Stimulated activated effector memory CD8-positive, alpha-beta T cell treated with anti-CD3 and anti-CD28 coated beads, Interleukin-12 subunit alpha, Interleukin-12 subunit beta, amount 100 ng/mL, for 72 hours (primary cell): Measurements from ENCODE around the gene NBR1.
A peak's percentile ranks its signal among the peaks of the same experiment; 100 is the strongest.
"Not testable (repeated sequence)": the region's sequence is repeated elsewhere in the genome, so short reads cannot be mapped to it uniquely, and the experiment has no call there.

Experiments used
- ATAC-seq: fragments of 150-1000 bp; cut with Tn5 transposase; 2 replicates; pipeline ENCODE4 v1.10.0; 2021
- DNase-seq, 2 donors: peaks; one replicate each; pipeline ENCODE4 v3.0.0; 2021 to 2022; ENCODE audit warnings: low spot score in 2 of 2
- H3K27ac Mint-ChIP-seq: one replicate; pipeline ENCODE4 v1.8.0; 2022; ENCODE audit warnings: mild to moderate bottlenecking, mixed read lengths
- H3K36me3 Mint-ChIP-seq: one replicate; pipeline ENCODE4 v1.8.0; 2022; ENCODE audit warnings: mild to moderate bottlenecking, mixed read lengths
- H3K4me1 Mint-ChIP-seq: one replicate; pipeline ENCODE4 v1.8.0; 2022; ENCODE audit warnings: mixed read lengths
- H3K4me3 Mint-ChIP-seq: one replicate; pipeline ENCODE4 v1.8.0; 2022; ENCODE audit warnings: mild to moderate bottlenecking, mixed read lengths
- H3K9me3 Mint-ChIP-seq: one replicate; pipeline ENCODE4 v1.8.0; 2022; ENCODE audit warnings: mixed read lengths

NBR1 gene, protein sequence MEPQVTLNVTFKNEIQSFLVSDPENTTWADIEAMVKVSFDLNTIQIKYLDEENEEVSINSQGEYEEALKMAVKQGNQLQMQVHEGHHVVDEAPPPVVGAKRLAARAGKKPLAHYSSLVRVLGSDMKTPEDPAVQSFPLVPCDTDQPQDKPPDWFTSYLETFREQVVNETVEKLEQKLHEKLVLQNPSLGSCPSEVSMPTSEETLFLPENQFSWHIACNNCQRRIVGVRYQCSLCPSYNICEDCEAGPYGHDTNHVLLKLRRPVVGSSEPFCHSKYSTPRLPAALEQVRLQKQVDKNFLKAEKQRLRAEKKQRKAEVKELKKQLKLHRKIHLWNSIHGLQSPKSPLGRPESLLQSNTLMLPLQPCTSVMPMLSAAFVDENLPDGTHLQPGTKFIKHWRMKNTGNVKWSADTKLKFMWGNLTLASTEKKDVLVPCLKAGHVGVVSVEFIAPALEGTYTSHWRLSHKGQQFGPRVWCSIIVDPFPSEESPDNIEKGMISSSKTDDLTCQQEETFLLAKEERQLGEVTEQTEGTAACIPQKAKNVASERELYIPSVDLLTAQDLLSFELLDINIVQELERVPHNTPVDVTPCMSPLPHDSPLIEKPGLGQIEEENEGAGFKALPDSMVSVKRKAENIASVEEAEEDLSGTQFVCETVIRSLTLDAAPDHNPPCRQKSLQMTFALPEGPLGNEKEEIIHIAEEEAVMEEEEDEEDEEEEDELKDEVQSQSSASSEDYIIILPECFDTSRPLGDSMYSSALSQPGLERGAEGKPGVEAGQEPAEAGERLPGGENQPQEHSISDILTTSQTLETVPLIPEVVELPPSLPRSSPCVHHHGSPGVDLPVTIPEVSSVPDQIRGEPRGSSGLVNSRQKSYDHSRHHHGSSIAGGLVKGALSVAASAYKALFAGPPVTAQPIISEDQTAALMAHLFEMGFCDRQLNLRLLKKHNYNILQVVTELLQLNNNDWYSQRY

DNA sequence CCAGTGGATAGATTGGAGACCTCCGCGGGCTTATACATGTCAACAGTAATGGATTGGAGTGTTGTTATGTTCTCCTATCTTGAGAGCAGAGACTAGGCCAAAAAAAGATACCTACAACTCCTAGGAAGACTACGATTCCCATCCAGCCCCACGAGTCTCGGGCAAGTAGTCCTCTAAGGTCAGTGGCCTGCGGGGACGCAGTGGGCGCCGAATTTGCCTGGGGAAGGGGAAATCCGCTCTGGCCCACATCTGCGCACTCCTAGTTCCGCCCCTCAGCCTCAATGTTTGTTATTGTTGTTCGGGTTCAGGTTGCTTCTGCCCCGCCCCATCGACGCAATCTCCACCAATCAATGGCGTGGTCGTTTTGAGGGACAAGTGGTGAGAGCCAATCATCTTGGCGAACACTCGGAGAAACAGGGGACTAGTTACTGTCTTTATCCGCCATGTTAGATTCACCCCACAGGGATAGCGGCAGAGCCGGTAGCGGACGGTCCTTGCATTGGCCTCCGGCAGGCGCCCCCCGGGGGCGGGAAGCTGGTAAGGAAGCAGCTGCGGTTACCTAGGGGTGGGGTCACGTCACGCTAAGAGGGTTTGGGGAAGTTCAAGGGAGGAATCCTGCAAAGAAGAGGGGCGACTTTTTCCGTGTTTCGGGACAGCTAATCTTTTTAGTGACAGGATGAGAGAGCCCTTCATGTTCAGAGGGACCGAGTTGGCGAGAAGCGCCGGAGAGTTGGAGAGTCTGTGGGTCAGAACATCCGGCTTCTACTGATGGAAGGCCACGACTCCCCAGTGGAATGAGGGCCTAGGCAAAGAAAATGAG lies at the start of gene NBR1:
Gene NBR1, plus strand, starts transcription at position 449 of the 820 bp plus-strand sequence. CDS start 4,586 bp downstream, outside the sequence.
- H3K36me3 Mint-ChIP-seq: peaks cover 27% of the 10 kb centered on the region
- peak; percentile 84 to 99 for DNase-seq
- no peak within 1 kb of the TSS for H3K27ac Mint-ChIP-seq
- H3K4me1 Mint-ChIP-seq: peaks cover 31% of the 10 kb centered on the region
- H3K4me3 Mint-ChIP-seq: no peak within 1 kb of the TSS
- no peaks in the 10 kb centered on the region for H3K9me3 Mint-ChIP-seq
- ATAC-seq: peak; percentile 89

DNA sequence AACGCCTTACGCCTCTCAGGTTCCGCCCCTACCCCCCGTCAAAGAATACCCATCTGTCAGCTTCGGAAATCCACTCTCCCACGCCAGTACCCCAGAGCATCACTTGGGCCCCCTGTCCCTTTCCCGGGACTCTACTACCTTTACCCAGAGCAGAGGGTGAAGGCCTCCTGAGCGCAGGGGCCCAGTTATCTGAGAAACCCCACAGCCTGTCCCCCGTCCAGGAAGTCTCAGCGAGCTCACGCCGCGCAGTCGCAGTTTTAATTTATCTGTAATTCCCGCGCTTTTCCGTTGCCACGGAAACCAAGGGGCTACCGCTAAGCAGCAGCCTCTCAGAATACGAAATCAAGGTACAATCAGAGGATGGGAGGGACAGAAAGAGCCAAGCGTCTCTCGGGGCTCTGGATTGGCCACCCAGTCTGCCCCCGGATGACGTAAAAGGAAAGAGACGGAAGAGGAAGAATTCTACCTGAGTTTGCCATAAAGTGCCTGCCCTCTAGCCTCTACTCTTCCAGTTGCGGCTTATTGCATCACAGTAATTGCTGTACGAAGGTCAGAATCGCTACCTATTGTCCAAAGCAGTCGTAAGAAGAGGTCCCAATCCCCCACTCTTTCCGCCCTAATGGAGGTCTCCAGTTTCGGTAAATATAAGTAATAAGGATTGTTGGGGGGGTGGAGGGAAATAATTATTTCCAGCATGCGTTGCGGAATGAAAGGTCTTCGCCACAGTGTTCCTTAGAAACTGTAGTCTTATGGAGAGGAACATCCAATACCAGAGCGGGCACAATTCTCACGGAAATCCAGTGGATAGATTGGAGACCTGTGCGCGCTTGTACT lies 45.7 kb upstream of the NBR1 start, which contains the start of gene BRCA1:
Gene BRCA1, minus strand, starts transcription at position 232 of the 834 bp plus-strand sequence. CDS start 1,268 bp downstream, outside the sequence.
- Mint-ChIP-seq H3K27ac (peak within 1 kb of the TSS; percentile 99), H3K9me3 (no peaks in the 10 kb centered on the region), H3K4me3 (peak within 1 kb of the TSS; percentile 99), H3K4me1 (peaks cover 24% of the 10 kb centered on the region), H3K36me3 (peaks cover 63% of the 10 kb centered on the region)
- peak; percentile 86 to 97 for DNase-seq
- peak; percentile 100 for ATAC-seq

DNA sequence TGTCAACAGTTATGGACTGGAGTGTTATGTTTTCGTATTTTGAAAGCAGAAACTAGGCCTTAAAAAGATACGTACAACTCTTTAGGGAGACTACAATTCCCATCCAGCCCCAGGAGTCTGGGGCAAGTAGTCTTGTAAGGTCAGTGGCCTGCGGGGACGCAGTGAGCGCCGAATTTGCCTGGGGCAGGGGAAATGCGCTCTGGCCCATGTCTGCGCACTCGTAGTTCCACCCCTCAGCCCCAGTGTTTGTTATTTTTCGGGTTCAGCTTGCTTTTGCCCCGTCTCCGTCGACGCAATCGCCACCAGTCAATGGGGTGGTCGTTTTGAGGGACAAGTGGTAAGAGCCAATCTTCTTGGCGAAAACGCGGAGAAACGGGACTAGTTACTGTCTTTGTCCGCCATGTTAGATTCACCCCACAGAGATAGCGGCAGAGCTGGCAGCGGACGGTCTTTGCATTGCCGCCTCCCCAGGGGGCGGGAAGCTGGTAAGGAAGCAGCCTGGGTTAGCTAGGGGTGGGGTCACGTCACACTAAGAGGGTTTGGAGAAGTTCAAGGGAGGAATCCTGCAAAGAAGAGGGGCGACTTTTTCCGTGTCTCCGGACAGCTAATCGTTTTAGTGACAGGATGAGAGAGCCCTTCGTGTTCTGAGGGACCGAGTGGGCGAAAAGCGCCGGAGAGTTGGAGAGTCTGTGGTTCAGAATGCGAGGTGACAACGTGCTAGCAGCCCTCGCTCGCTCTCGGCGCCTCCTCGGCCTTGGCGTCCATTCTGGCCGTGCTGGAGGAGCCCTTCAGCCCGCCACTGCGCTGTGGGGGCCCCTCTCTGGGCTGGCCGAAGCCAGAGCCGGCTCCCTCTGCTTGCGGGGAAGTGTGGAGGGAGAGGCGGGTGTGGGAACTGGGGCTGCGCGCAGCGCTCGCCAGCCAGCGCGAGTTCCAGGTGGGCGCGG lies 44.8 kb upstream of the NBR1 start:
- peak in 1 of 2 donors; percentile 53 for DNase-seq
- H3K4me3 Mint-ChIP-seq: peak overlapping the region; percentile 99
- no peak for ATAC-seq
- H3K27ac Mint-ChIP-seq: peak overlapping the region; percentile 99
- H3K4me1 Mint-ChIP-seq: peaks cover 24% of the 10 kb centered on the region
- H3K9me3 Mint-ChIP-seq: no peaks in the 10 kb centered on the region
- peaks cover 62% of the 10 kb centered on the region for H3K36me3 Mint-ChIP-seq

- Mint-ChIP-seq H3K36me3 (peaks cover 62% of the 10 kb centered on the region), H3K4me3 (peak overlapping the region; percentile 32), H3K4me1 (peaks cover 24% of the 10 kb centered on the region), H3K27ac (peak overlapping the region; percentile 12), H3K9me3 (no peaks in the 10 kb centered on the region)
- DNase-seq: no peak
- no peak for ATAC-seq
Measured at GRCh38 chr17:43126911-43127290, 44.1 kb upstream of the NBR1 start.

DNA sequence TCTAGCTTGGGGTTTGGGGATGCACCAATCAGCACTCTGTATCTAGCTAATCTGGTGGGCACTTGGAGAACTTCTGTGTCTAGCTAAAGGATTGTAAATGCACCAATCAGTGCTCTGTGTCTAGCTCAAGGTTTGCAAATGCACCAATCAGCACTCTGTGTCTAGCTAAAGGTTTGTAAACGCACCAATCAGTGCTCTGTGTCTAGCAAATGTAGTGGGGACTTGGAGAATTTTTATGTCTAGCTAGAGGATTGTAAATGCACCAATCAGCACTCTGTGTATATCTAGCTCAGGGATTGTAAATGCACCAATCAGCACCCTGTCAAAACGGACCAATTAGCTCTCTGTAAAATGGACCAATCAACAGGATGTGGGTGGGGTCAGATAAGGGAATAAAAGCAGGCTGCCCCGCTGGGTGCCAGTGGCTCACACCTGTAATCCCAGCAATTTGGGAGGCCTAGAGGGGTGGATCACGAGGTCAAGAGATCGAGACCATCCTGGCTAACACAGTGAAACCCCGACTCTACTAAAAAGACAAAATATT lies 43.6 kb upstream of the NBR1 start:
- peak overlapping the region; percentile 12 for H3K27ac Mint-ChIP-seq

DNA sequence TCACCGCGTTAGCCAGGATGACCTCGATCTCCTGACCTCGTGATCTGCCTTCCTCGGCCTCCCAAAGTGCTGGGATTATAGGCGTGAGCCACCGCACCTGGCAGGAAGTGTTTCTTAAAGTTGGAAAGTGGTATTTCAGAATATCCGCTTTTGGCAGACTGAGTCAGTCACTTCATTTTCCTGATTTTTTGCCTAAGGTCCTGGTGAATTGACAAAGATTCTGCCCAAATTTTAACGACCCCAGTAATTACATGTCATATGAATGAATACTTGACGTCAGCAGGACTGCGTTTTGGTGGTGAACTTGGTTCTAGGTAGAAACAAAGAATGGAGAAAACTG lies 41.4 kb upstream of the NBR1 start:
- Mint-ChIP-seq H3K4me1 (peaks cover 18% of the 10 kb centered on the region), H3K36me3 (peaks cover 62% of the 10 kb centered on the region), H3K27ac (no peak overlapping the region), H3K4me3 (no peak overlapping the region), H3K9me3 (no peaks in the 10 kb centered on the region)
- ATAC-seq (no peak), DNase-seq (no peak)

More for the DNA sequence above, 43.6 kb upstream of the NBR1 start:
- peaks cover 24% of the 10 kb centered on the region for H3K4me1 Mint-ChIP-seq
- H3K9me3 Mint-ChIP-seq, DNase-seq, ATAC-seq: not testable (repeated sequence)
- H3K4me3 Mint-ChIP-seq: peak overlapping the region; percentile 32
- H3K36me3 Mint-ChIP-seq: peaks cover 62% of the 10 kb centered on the region

DNA sequence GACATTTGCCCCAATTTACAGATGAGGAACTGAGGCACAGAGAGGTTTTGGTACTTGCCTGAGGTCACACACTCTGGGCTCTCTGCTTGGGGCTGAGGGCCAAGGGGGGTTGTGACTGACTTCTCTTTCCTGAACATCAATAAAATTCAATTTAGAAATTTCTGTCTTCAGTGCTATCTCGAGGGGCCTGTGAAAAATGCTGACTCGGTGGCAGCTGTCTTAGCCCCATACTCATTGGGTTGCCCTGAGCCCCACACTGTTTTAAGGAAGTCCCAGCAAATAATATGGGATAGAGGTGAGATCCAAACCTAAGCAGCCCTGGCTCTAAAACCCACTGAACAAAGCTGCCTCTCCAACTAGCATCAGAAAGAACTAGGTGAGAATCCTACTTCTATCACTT lies 38.9 kb upstream of the NBR1 start:
- Mint-ChIP-seq H3K27ac (no peak overlapping the region), H3K4me3 (no peak overlapping the region), H3K36me3 (peaks cover 52% of the 10 kb centered on the region), H3K9me3 (no peaks in the 10 kb centered on the region), H3K4me1 (peaks cover 5% of the 10 kb centered on the region)
- no peak for DNase-seq
- no peak for ATAC-seq

- not testable (repeated sequence) for H3K9me3 Mint-ChIP-seq, H3K4me3 Mint-ChIP-seq, ATAC-seq, DNase-seq, H3K4me1 Mint-ChIP-seq
- Mint-ChIP-seq H3K36me3 (peaks cover 45% of the 10 kb centered on the region), H3K27ac (peak overlapping the region; percentile 73)
Measured at GRCh38 chr17:43133439-43133838, 37.6 kb upstream of the NBR1 start.

DNA sequence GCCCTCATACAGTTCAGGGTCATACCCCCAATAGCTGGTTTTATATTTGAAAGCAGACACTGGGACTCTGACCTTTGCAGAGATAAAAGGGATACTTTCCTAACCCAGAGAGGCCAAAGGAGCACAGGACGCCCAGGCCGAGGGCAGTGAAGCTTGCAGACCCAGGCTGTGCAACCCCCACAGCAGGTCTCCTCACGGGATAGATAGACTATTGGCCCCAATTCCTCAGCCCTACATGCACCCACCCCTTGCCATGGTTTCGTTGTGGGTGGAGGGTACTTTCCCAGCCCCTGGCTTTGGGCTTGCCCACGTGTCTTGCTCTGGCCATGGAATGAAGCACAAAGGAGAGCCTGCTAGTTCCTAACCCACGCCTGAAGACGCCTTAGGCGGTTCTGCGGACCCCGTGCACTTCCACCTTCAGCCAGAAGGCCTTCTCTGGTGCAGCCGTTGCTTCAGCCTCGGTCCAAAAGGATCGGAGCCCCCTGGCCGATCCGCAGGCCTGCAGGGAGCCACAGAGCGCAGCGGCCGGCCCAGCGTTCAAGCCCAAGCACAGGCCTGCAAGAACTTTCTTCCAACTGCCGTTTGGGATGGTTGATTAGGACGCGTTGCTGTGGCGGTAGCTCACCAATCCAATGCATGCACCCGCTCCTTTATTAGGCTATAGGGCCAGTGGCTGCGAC lies 36.1 kb upstream of the NBR1 start:
- no peaks in the 10 kb centered on the region for H3K9me3 Mint-ChIP-seq
- H3K4me3 Mint-ChIP-seq: no peak overlapping the region
- H3K27ac Mint-ChIP-seq: no peak overlapping the region
- ATAC-seq (no peak), DNase-seq (no peak)
- peaks cover 40% of the 10 kb centered on the region for H3K36me3 Mint-ChIP-seq
- peaks cover 5% of the 10 kb centered on the region for H3K4me1 Mint-ChIP-seq

GRCh38 chr17:43135454-43135819 lies 35.6 kb upstream of the NBR1 start:
- Mint-ChIP-seq H3K9me3 (no peaks in the 10 kb centered on the region), H3K4me1 (peaks cover 5% of the 10 kb centered on the region), H3K27ac (no peak overlapping the region), H3K36me3 (peaks cover 40% of the 10 kb centered on the region), H3K4me3 (no peak overlapping the region)
- DNase-seq (no peak), ATAC-seq (no peak)

GRCh38 chr17:43136574-43136973 lies 34.4 kb upstream of the NBR1 start:
- not testable (repeated sequence) for H3K4me3 Mint-ChIP-seq, ATAC-seq, H3K9me3 Mint-ChIP-seq, H3K27ac Mint-ChIP-seq, DNase-seq, H3K4me1 Mint-ChIP-seq
- H3K36me3 Mint-ChIP-seq: peaks cover 29% of the 10 kb centered on the region

DNA sequence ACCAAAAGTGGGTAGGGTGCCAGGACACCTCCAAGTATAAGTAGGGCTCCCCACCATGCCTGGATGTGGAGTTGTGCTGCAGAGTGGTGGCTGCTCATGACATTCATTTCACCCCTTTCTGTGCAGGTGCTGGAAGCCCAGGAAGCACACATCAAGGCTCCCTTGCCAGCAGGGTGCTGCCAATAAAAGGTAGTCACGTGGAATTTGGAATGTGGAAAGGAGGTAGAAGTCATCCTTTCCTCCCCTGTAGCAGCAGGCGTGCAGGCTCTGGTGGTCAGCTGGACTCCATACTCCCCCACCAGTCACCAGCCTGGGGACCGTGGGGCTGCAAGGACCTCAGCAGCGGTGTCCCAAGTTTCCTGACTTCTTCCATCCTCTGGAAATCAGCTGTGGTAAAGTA lies 32.5 kb upstream of the NBR1 start:
- not testable (repeated sequence) for DNase-seq, H3K27ac Mint-ChIP-seq, H3K9me3 Mint-ChIP-seq, H3K4me3 Mint-ChIP-seq, H3K4me1 Mint-ChIP-seq, ATAC-seq
- peaks cover 12% of the 10 kb centered on the region for H3K36me3 Mint-ChIP-seq
